Smooth muscle cell (in vitro differentiated cells): ENCODE measurements around the gene ACTRT2. TPM values are rescaled to one million over a fixed set of nuclear protein-coding genes. Genes with fewer than 3 reads are reported as not detected.

Source experiments
- DNase-seq: peaks from one replicate; lab custom pipeline; 2025; ENCODE audit not compliant: unreplicated experiment; lab: John Stamatoyannopoulos, UW
- H2AFZ ChIP-seq: fragments of 200-600 bp; sonication (generic); 2 replicates; pipeline ENCODE4 v1.6.0; 2016; ENCODE audit warnings: antibody characterized with exemption, low read depth, mild to moderate bottlenecking
- H3F3A ChIP-seq: fragments of 200-600 bp; sonication (generic); 2 replicates; pipeline ENCODE4 v1.6.0; 2017; ENCODE audit warnings: antibody characterized with exemption, low read depth
- H3K27ac ChIP-seq: fragments of 200-600 bp; sonication (generic); 2 replicates; pipeline ENCODE4 v1.5.1; 2016; ENCODE audit warnings: low read depth, mild to moderate bottlenecking
- H3K27me3 ChIP-seq: fragments of 200-600 bp; sonication (generic); 2 replicates; pipeline ENCODE4 v1.6.1; 2016; ENCODE audit warnings: low read depth, mild to moderate bottlenecking
- H3K36me3 ChIP-seq: fragments of 200-600 bp; sonication (generic); 2 replicates; pipeline ENCODE4 v1.5.1; 2016; ENCODE audit warnings: low read depth
- H3K4me1 ChIP-seq: fragments of 200-600 bp; sonication (generic); 2 replicates; pipeline ENCODE4 v1.5.1; 2016; ENCODE audit warnings: low read depth
- H3K4me2 ChIP-seq: fragments of 200-600 bp; sonication (generic); 2 replicates; pipeline ENCODE4 v1.6.0; 2016; ENCODE audit warnings: mild to moderate bottlenecking
- H3K4me3 ChIP-seq: fragments of 200-600 bp; sonication (generic); 2 replicates; pipeline ENCODE4 v1.5.1; 2016; ENCODE audit warnings: mild to moderate bottlenecking
- H3K79me2 ChIP-seq: fragments of 200-600 bp; sonication (generic); 2 replicates; pipeline ENCODE4 v1.6.0; 2016; ENCODE audit warnings: low read depth, mild to moderate bottlenecking
- H3K9ac ChIP-seq: fragments of 200-600 bp; sonication (generic); 2 replicates; pipeline ENCODE4 v1.6.0; 2016; ENCODE audit warnings: low read depth
- H3K9me3 ChIP-seq: fragments of 200-600 bp; sonication (generic); replicated peaks from 2 replicates; pipeline ENCODE4 v1.5.1; 2016; ENCODE audit warnings: low read depth
- H4K20me1 ChIP-seq: fragments of 200-600 bp; sonication (generic); 2 replicates; pipeline ENCODE4 v1.6.0; 2016; ENCODE audit warnings: low read depth
- CTCF ChIP-seq: fragments of 200-600 bp; sonication (generic); IDR thresholded peaks from 2 replicates; pipeline ENCODE4 v1.5.1; 2017; ENCODE audit warnings: borderline replicate concordance, mild to moderate bottlenecking, antibody characterized with exemption; ENCODE audit not compliant: insufficient read depth, poor library complexity, severe bottlenecking
- WGBS: methylation state at CpG from one replicate; pipeline ENCODE4 v1.1.7; 2016; ENCODE audit warnings: low lambda C conversion rate; 5-methylcytosine and 5-hydroxymethylcytosine counted together
- polyA plus RNA-seq: library from polyadenylated mRNA; unstranded; fragments of >200 nt; fragmentation: Nextera tagmentation; extraction: Ambion mirVana; gene quantifications from 2 replicates; pipeline ENCODE4 v1.2.1, GENCODE V29; 2016
- total RNA-seq: library from RNA; depleted of rRNA; stranded (reverse); fragments of >200 nt; gene quantifications from 2 replicates; pipeline ENCODE4 v1.2.3, GENCODE V29; 2014

Gene ACTRT2
- total and polyA plus RNA-seq, 2 experiments from 2014 or later = not detected

- H3K79me2 ChIP-seq = no peaks in the 10 kb centered on the region
Measured at GRCh38 chr1:3052501-3052900, 31.2 kb downstream of the ACTRT2 start.

GRCh38 chr1:3053366-3053980, 32.2 kb downstream of the ACTRT2 start:
- H4K20me1 ChIP-seq = no peaks in the 10 kb centered on the region
- no peak overlapping the region for H3K4me3 ChIP-seq
- H2AFZ ChIP-seq = no peak overlapping the region
- no peak for TF ChIP-seq CTCF
- no peaks in the 10 kb centered on the region for H3F3A ChIP-seq
- WGBS = 82% methylated on average over 9 of the region's 9 CpGs
- no peaks in the 10 kb centered on the region for H3K36me3 ChIP-seq
- H3K27ac ChIP-seq = no peak overlapping the region
- peaks cover 18% of the 10 kb centered on the region for H3K27me3 ChIP-seq
- no peak overlapping the region for H3K9ac ChIP-seq
- DNase-seq = no peak
- no peak overlapping the region for H3K4me2 ChIP-seq
- H3K79me2 ChIP-seq = no peaks in the 10 kb centered on the region
- H3K9me3 ChIP-seq = no peaks in the 10 kb centered on the region
- H3K4me1 ChIP-seq = no peaks in the 10 kb centered on the region

More at GRCh38 chr1:3052501-3052900, 31.2 kb downstream of the ACTRT2 start:
- Histone ChIP-seq H3K27ac (no peak overlapping the region), H2AFZ (no peak overlapping the region), H3K36me3 (no peaks in the 10 kb centered on the region), H3K9ac (no peak overlapping the region), H3K4me3 (no peak overlapping the region), H3K27me3 (peaks cover 8% of the 10 kb centered on the region), H3F3A (no peaks in the 10 kb centered on the region), H3K4me1 (no peaks in the 10 kb centered on the region), H3K4me2 (no peak overlapping the region), H4K20me1 (no peaks in the 10 kb centered on the region), H3K9me3 (no peaks in the 10 kb centered on the region)
- DNase-seq = no peak
- TF ChIP-seq CTCF = no peak
- 78% methylated on average over 5 of the region's 5 CpGs for WGBS

GRCh38 chr1:3053986-3054385, 32.7 kb downstream of the ACTRT2 start:
- Histone ChIP-seq H3K79me2 (no peaks in the 10 kb centered on the region), H3K36me3 (no peaks in the 10 kb centered on the region), H3K27me3 (peaks cover 23% of the 10 kb centered on the region), H3K4me2 (no peak overlapping the region), H3K4me3 (no peak overlapping the region), H3K27ac (no peak overlapping the region), H3K9me3 (no peaks in the 10 kb centered on the region), H4K20me1 (no peaks in the 10 kb centered on the region), H3F3A (no peaks in the 10 kb centered on the region), H2AFZ (no peak overlapping the region), H3K4me1 (no peaks in the 10 kb centered on the region), H3K9ac (no peak overlapping the region)
- WGBS = 80% methylated on average over 6 of the region's 6 CpGs
- no peak for TF ChIP-seq CTCF
- no peak for DNase-seq

GRCh38 chr1:3054474-3054873, 33.2 kb downstream of the ACTRT2 start:
- Histone ChIP-seq H3K9ac (no peak overlapping the region), H3K4me3 (no peak overlapping the region), H3K4me2 (no peak overlapping the region), H3K36me3 (no peaks in the 10 kb centered on the region), H3K79me2 (no peaks in the 10 kb centered on the region), H4K20me1 (no peaks in the 10 kb centered on the region), H2AFZ (no peak overlapping the region), H3K27ac (no peak overlapping the region), H3K9me3 (no peaks in the 10 kb centered on the region), H3K4me1 (no peaks in the 10 kb centered on the region), H3F3A (no peaks in the 10 kb centered on the region), H3K27me3 (peaks cover 28% of the 10 kb centered on the region)
- DNase-seq = no peak
- 87% methylated on average over 12 of the region's 12 CpGs for WGBS
- no peak for TF ChIP-seq CTCF
